ENCODE data around the gene GLRX3. TPM values are rescaled to one million over a fixed set of nuclear protein-coding genes. Genes with fewer than 3 reads are reported as not detected.

GLRX3 gene
- total and polyA plus RNA-seq, 8 donors = 19.2 to 33.5 (median 27.7) TPM

- 26 to 31% methylated on average over 3 of the region's 3 CpGs for WGBS, 2 donors
- Histone ChIP-seq H3K4me3 (no peak overlapping the region), H3K9me3 (no peaks in the 10 kb centered on the region), H3K27ac (no peak overlapping the region), H3K27me3 (peaks cover 0 to 4% (median 0%) of the 10 kb centered on the region in 4 donors), H3K4me1 (no peaks in the 10 kb centered on the region), H3K36me3 (no peaks in the 10 kb centered on the region)
- no peak for TF ChIP-seq CTCF (IDR thresholded peaks at IDR 0.05)
- intact Hi-C loops (cut with DNase I) = no loop called here
- no peak for FAIRE-seq
- ATAC-seq = no peak
- no peak for DNase-seq
Observed at GRCh38 chr10:130128062-130128781, 8.0 kb upstream of the GLRX3 start.

GRCh38 chr10:130128922-130129321 lies 7.3 kb upstream of the GLRX3 start:
- TF ChIP-seq CTCF (IDR thresholded peaks at IDR 0.05) = no peak
- 25 to 26% methylated on average over 26 to 27 of the region's 27 CpGs for WGBS, 2 donors
- no peak overlapping the region for H3K27ac ChIP-seq
- DNase-seq (no peak), ATAC-seq (no peak), FAIRE-seq (no peak)
- no peaks in the 10 kb centered on the region for H3K4me1 ChIP-seq
- intact Hi-C loops (cut with DNase I) = no loop called here
- peaks cover 0 to 4% (median 0%) of the 10 kb centered on the region in 4 donors for H3K27me3 ChIP-seq
- no peak overlapping the region for H3K4me3 ChIP-seq
- no peaks in the 10 kb centered on the region for H3K36me3 ChIP-seq
- H3K9me3 ChIP-seq = no peaks in the 10 kb centered on the region

- FAIRE-seq = no peak
- intact Hi-C loops (cut with DNase I) = no loop called here
- Histone ChIP-seq H3K27me3 (peaks cover 0 to 4% (median 0%) of the 10 kb centered on the region in 4 donors), H3K36me3 (no peaks in the 10 kb centered on the region), H3K4me1 (peaks cover 12 to 20% (median 15%) of the 10 kb centered on the region in 3 donors), H3K27ac (peak overlapping the region in 3 of 4 donors; percentile 56 to 75 (median 63)), H3K9me3 (no peaks in the 10 kb centered on the region), H3K4me3 (peak overlapping the region; percentile 90 to 99 (median 93))
- 18 to 21% methylated on average over 17 of the region's 17 CpGs for WGBS, 2 donors
- peak in 3 of 4 donors; percentile 13 to 21 (median 15) for ATAC-seq
- peak in 1 of 6 donors; percentile 16 for DNase-seq
- TF ChIP-seq CTCF (IDR thresholded peaks at IDR 0.05) = no peak
Observed at GRCh38 chr10:130135676-130136225, 440 bp upstream of the GLRX3 start.

GRCh38 chr10:130137090-130137448 lies 878 bp downstream of the GLRX3 start:
- intact Hi-C loops (cut with DNase I) = no loop called here
- TF ChIP-seq CTCF (IDR thresholded peaks at IDR 0.05) = no peak
- no peak for ATAC-seq
- no peak for FAIRE-seq
- Histone ChIP-seq H3K36me3 (no peaks in the 10 kb centered on the region), H3K27ac (peak overlapping the region in 2 of 4 donors; percentile 56 to 75), H3K4me3 (peak overlapping the region; percentile 90 to 99 (median 93)), H3K27me3 (no peaks in the 10 kb centered on the region), H3K9me3 (no peaks in the 10 kb centered on the region), H3K4me1 (peaks cover 12 to 20% (median 15%) of the 10 kb centered on the region in 3 donors)
- no peak for DNase-seq
- WGBS, 2 donors = 1% methylated on average over 10 of the region's 10 CpGs
